Measurements from ENCODE around the gene DACT2. TPM values are rescaled to one million over a fixed set of nuclear protein-coding genes. Genes with fewer than 3 reads are reported as not detected.

The DACT2 gene
- total RNA-seq, 6 experiments from 2014 or later: not detected

DNA sequence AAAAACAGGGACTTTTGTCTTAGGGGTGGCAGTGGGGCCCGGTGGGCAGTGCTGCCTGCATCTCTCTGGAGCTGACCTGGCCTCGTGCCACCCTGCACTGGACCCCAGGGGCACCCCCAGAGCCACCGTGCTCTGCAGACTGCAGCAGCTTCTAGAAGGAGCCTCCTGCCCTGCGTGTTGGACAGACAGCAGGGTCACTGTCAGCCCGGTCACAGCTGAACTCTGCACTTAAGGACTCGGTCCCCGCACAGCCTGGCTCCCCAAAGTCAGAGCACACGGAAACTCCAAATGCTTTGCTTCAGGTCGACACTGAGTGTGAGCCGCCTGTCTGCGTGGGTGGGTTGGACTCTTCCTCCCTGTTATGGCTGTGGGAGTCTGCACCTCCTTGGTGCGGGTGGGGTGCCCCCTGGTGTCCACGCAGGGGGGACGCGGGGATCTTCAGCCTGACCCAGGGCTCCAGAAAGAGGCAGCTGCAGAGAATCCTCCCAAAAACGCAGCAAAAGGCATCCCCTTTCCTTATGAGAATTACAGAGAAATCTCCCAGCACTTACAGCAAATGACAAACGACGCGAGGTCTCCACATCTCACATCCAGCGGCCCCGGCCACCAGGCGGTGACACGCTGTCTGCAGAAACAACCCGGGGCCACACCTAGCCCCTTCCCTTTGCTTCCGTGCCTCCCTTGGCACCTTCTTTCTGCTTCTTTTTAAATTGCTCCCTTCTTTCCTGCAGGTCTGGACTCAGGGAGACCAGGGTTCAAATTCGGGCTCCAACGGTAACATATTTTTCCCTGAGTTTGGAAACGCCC is 36.3 kb upstream of the DACT2 start:
- 0 out of 2 replicates have a peak, but pooled peaks cover 3% of the 10 kb centered on the region for H3K36me3 Mint-ChIP-seq (ENCODE audit: low read depth)
- H3K27me3 Mint-ChIP-seq (ENCODE audit: insufficient read depth): no peaks in the 10 kb centered on the region
- TF ChIP-seq, protein P1, sequence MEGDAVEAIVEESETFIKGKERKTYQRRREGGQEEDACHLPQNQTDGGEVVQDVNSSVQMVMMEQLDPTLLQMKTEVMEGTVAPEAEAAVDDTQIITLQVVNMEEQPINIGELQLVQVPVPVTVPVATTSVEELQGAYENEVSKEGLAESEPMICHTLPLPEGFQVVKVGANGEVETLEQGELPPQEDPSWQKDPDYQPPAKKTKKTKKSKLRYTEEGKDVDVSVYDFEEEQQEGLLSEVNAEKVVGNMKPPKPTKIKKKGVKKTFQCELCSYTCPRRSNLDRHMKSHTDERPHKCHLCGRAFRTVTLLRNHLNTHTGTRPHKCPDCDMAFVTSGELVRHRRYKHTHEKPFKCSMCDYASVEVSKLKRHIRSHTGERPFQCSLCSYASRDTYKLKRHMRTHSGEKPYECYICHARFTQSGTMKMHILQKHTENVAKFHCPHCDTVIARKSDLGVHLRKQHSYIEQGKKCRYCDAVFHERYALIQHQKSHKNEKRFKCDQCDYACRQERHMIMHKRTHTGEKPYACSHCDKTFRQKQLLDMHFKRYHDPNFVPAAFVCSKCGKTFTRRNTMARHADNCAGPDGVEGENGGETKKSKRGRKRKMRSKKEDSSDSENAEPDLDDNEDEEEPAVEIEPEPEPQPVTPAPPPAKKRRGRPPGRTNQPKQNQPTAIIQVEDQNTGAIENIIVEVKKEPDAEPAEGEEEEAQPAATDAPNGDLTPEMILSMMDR (IDR thresholded peaks at IDR 0.05): peak; percentile 47; the same call in 1 of the 2 replicates
- no peaks in the 10 kb centered on the region for H3K4me1 Mint-ChIP-seq (ENCODE audit: low read depth)
- H3K9me3 Mint-ChIP-seq: peaks cover 37% of the 10 kb centered on the region
- no peak overlapping the region for H3K4me3 Mint-ChIP-seq
- no peak for DNase-seq
- no peak overlapping the region for H3K27ac Mint-ChIP-seq

DNA sequence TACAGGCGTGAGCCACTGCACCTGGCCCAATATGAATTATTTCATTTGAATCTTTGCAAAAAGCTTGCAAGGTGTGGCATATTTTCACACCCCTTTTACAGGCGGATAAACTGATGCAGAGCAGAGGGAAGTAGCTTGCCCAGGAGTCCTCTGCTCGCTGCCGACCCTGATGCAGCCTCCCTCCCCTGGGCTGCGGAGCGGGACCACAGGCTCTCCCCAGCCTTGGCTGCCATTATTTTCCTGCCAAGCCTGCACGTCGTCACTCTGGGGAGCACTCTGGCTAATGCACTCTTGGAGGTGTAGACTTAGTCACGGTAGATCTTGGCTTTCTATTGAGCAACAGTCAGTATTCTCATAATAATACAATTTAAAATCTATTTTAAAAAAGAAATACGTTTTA is 34.8 kb upstream of the DACT2 start:
- TF ChIP-seq, protein P1 (IDR thresholded peaks at IDR 0.05): no peak

DNA sequence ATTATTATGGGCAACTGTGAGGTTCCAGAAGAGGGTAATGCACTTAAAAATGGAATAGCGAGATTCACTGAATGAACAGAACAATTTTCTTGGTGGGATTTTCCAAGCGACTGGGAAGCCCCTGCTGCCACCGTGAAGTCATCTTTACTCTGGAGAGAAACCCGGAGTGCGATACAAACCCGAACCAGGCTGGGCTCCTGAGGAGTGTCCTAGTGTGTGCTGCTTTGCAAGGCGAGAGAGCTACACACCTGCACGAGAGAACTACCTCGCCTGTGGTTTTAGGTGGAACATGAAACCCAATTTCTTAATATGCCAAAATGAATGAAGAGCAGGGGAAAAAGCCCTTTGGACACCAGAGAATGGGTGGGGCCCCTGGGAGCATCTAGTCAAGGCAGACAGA is 33.5 kb upstream of the DACT2 start:
- DNase-seq: no peak

More for the DNA sequence above, 34.8 kb upstream of the DACT2 start:
- 0 out of 2 replicates have a peak, but pooled peaks cover 3% of the 10 kb centered on the region for H3K36me3 Mint-ChIP-seq (ENCODE audit: low read depth)
- H3K9me3 Mint-ChIP-seq: peaks cover 40% of the 10 kb centered on the region
- H3K4me1 Mint-ChIP-seq (ENCODE audit: low read depth): no peaks in the 10 kb centered on the region
- no peak for DNase-seq
- no peak overlapping the region for H3K4me3 Mint-ChIP-seq
- no peak overlapping the region for H3K27ac Mint-ChIP-seq
- no peaks in the 10 kb centered on the region for H3K27me3 Mint-ChIP-seq (ENCODE audit: insufficient read depth)

DNA sequence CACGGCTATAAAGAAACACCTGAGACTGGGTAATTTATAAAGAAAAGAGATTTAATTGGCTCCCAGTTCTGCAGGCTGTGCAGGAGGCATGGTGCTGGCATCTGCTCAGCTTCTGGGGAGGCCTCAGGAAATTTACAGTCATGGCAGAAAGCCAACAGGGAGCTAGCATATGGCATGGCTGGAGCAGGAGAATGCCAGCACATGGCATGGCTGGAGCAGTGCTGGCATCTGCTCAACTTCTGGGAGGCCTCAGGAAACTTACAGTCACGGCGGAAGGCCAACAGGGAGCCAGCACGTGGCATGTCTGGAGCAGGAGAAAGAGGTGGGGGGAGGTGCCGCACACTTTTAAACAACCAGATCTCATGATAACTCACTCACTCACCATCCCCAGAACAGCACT is 32.5 kb upstream of the DACT2 start:
- H3K36me3 Mint-ChIP-seq (ENCODE audit: low read depth): 0 out of 2 replicates have a peak, but pooled peaks cover 3% of the 10 kb centered on the region
- TF ChIP-seq, protein P1 (IDR thresholded peaks at IDR 0.05): no peak
- H3K27me3 Mint-ChIP-seq (ENCODE audit: insufficient read depth): no peaks in the 10 kb centered on the region
- DNase-seq: no peak
- no peaks in the 10 kb centered on the region for H3K4me1 Mint-ChIP-seq (ENCODE audit: low read depth)
- no peak overlapping the region for H3K4me3 Mint-ChIP-seq
- H3K9me3 Mint-ChIP-seq: peaks cover 47% of the 10 kb centered on the region
- no peak overlapping the region for H3K27ac Mint-ChIP-seq

More for the DNA sequence above, 33.5 kb upstream of the DACT2 start:
- Mint-ChIP-seq H3K27me3 (ENCODE audit: insufficient read depth) (no peaks in the 10 kb centered on the region), H3K36me3 (ENCODE audit: low read depth) (0 out of 2 replicates have a peak, but pooled peaks cover 3% of the 10 kb centered on the region), H3K27ac (no peak overlapping the region), H3K9me3 (peaks cover 40% of the 10 kb centered on the region), H3K4me1 (ENCODE audit: low read depth) (no peaks in the 10 kb centered on the region), H3K4me3 (no peak overlapping the region)
- TF ChIP-seq, protein P1 (IDR thresholded peaks at IDR 0.05): no peak

DNA sequence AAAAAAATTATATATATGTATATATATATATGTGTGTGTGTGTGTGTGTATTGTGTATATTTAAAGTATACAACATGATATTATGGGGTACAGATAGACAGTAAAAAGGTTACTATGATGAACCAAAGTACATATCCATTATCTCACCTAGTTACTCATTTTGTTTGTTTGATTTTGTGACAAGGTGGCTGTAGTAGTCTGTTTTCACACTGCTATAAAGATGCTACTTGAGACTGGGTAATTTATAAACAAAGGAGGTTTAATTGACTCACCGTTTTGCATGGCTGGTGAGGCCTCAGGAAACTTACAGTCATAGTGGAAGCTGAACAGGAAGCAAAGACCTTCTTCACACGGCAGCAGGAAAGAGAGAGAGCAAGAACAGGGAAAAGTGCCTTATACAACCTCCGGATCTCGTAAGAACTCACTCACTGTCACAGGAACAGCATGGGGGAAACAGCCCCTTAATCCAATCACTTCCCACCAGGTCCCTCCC is 30.2 kb upstream of the DACT2 start:
- peaks cover 2% of the 10 kb centered on the region; the same call in 1 of the 2 replicates for H3K36me3 Mint-ChIP-seq (ENCODE audit: low read depth)
- no peak overlapping the region for H3K27ac Mint-ChIP-seq
- TF ChIP-seq, protein P1 (IDR thresholded peaks at IDR 0.05): no peak
- H3K27me3 Mint-ChIP-seq (ENCODE audit: insufficient read depth): no peaks in the 10 kb centered on the region
- H3K9me3 Mint-ChIP-seq: peaks cover 54% of the 10 kb centered on the region
- no peak overlapping the region for H3K4me3 Mint-ChIP-seq
- DNase-seq: no peak
- H3K4me1 Mint-ChIP-seq (ENCODE audit: low read depth): no peaks in the 10 kb centered on the region

Measured in HFFc6 (cell line).